GM23338 (cell line): Measurements from ENCODE around the gene WNT8A.
"Not testable (repeated sequence)": the region's sequence is repeated elsewhere in the genome, so short reads cannot be mapped to it uniquely, and the experiment has no call there.

ENCODE experiments used
- CTCF ChIP-seq, 2 experiments: fragments of 200-600 bp in 1 of 2; sonication (generic) in 1 of 2; conservative IDR thresholded peaks; 2 replicates each; pipeline versions ENCODE4 v1.5.1 to v1.6.1; 2016 to 2017; ENCODE audit warnings: antibody characterized with exemption in 2 of 2, low read depth in 2 of 2, mild to moderate bottlenecking in 2 of 2, moderate library complexity in 1 of 2
- EZH2phosphoT487 ChIP-seq: fragments of 200-600 bp; sonication (generic); IDR thresholded peaks from one replicate; pipeline ENCODE4 v1.8.1; 2018; ENCODE audit warnings: antibody characterized with exemption; ENCODE audit not compliant: unreplicated experiment
- POLR2AphosphoS5 ChIP-seq: IDR thresholded peaks from 2 replicates; pipeline ENCODE4 v1.6.1; 2016; ENCODE audit warnings: antibody characterized with exemption, low read depth
- REST ChIP-seq: IDR thresholded peaks from one replicate; pipeline ENCODE4 v1.6.1; 2018; ENCODE audit warnings: antibody characterized with exemption; ENCODE audit not compliant: unreplicated experiment

GRCh38 chr5:138052718-138053117 is 31.1 kb upstream of the WNT8A start:
- TF ChIP-seq CTCF (conservative IDR thresholded peaks at IDR 0.05; ENCODE audit: low read depth in 2 of 2); POLR2AphosphoS5; EZH2phosphoT487; REST: not testable (repeated sequence)
